ENCODE results near the gene KRTAP2-2. TPM values are rescaled to one million over a fixed set of nuclear protein-coding genes. Genes with fewer than 3 reads are reported as not detected.

Gene KRTAP2-2
- total and polyA plus RNA-seq, 2 of the 13 experiments (the other 11 are each of a cell fraction or from before 2014, with no cell fraction given): not detected

GRCh38 chr17:41098481-41098880 is 43.5 kb upstream of the KRTAP2-2 start:
- no peak for FAIRE-seq
- no peak for TF ChIP-seq ZNF775 (CRISPR knock-in tag; IDR thresholded peaks at IDR 0.05; ENCODE audit: borderline replicate concordance)
- TF ChIP-seq POGK (CRISPR knock-in tag; conservative IDR thresholded peaks at IDR 0.05): no peak
- no peak for TF ChIP-seq MLLT10 (CRISPR knock-in tag; IDR thresholded peaks at IDR 0.05)
- no peak for TF ChIP-seq MED8 (CRISPR knock-in tag; IDR thresholded peaks at IDR 0.05; ENCODE audit: insufficient replicate concordance)
- no peak for TF ChIP-seq CEBPG (CRISPR knock-in tag; IDR thresholded peaks at IDR 0.05)
- TF ChIP-seq BCLAF1 (IDR thresholded peaks at IDR 0.05): no peak
- no peak for TF ChIP-seq USF2 (IDR thresholded peaks at IDR 0.05; ENCODE audit: low read depth, low read length)
- no peak for TF ChIP-seq USF2 (CRISPR knock-in tag; IDR thresholded peaks at IDR 0.05; ENCODE audit: borderline replicate concordance)
- TF ChIP-seq ETV6 (CRISPR knock-in tag; conservative IDR thresholded peaks at IDR 0.05): no peak
- TF ChIP-seq PATZ1 (CRISPR knock-in tag; IDR thresholded peaks at IDR 0.05): no peak
- no peak for TF ChIP-seq ZBTB37 (CRISPR knock-in tag; IDR thresholded peaks at IDR 0.05)
- TF ChIP-seq MIXL1 (CRISPR knock-in tag; IDR thresholded peaks at IDR 0.05): no peak
- TF ChIP-seq GZF1 (CRISPR knock-in tag; IDR thresholded peaks at IDR 0.05): no peak
- TF ChIP-seq ZNF713 (CRISPR knock-in tag; IDR thresholded peaks at IDR 0.05): no peak
- TF ChIP-seq TRIM24 (CRISPR knock-in tag; IDR thresholded peaks at IDR 0.05): no peak
- no peak for TF ChIP-seq FOXC1 (CRISPR knock-in tag; IDR thresholded peaks at IDR 0.05; ENCODE audit: borderline replicate concordance)

More at GRCh38 chr17:41098481-41098880, 43.5 kb upstream of the KRTAP2-2 start:
- CTCF ChIA-PET (ENCODE audit: low intra/inter-chr PET ratio, low total read pairs): no interaction called here
- Histone ChIP-seq H3K9ac (ENCODE audit: insufficient read depth, low read depth, low read length) (no peak overlapping the region), H4K20me1 (ENCODE audit: insufficient read depth, low read length) (no peaks in the 10 kb centered on the region), H3K9me3 (ENCODE audit: low read length) (no peaks in the 10 kb centered on the region), H2AFZ (ENCODE audit: low read length) (no peak overlapping the region), H3K27ac (ENCODE audit: extremely low read length, insufficient read depth, low read length) (no peak overlapping the region), H3K4me3 (replicated peaks in 1 of 3; ENCODE audit: insufficient read depth in 1 of 3, low read depth in 2 of 3, low read length in 3 of 3) (no peak overlapping the region), H3K27me3 (ENCODE audit: control insufficient read depth in 1 of 2, insufficient read depth in 2 of 2, low read length in 2 of 2) (peaks cover 0 to 11% of the 10 kb centered on the region in 2 experiments; a peak in 2 of 5 replicates), H3K79me2 (ENCODE audit: insufficient read depth, low read length) (no peaks in the 10 kb centered on the region), H3K4me1 (ENCODE audit: insufficient read depth, low read length) (no peaks in the 10 kb centered on the region), H3K36me3 (replicated peaks in 1 of 2; ENCODE audit: control insufficient read depth in 1 of 2, insufficient read depth in 2 of 2, low read length in 2 of 2) (no peaks in the 10 kb centered on the region), H3K4me2 (ENCODE audit: low read depth, low read length) (no peak overlapping the region)
- 23% methylated on average over 6 of the region's 6 CpGs for WGBS (ENCODE audit: low lambda C conversion rate)
- DNase-seq (ENCODE audit: low spot score) (no peak), ATAC-seq (no peak)
- in situ Hi-C loops (cut with HindIII; ENCODE audit: extremely low pct_ligation_motif_present, low pct_unique_long_range_greater_than_20kb) (no loop called here), intact Hi-C loops (cut with micrococcal nuclease; ENCODE audit: unreplicated experiment) (no loop called here)
- BruUV-seq (replicated peaks): no TSS peak
- POLR2A ChIA-PET: no interaction called here

All from HepG2 (cell line).